LNCaP clone FGC (cell line): Measurements from ENCODE around the gene HSPG2.

Experiments
- DNase-seq: peaks from one replicate; pipeline ENCODE4 v3.0.0-alpha.2; 2011; ENCODE audit warnings: low read depth
- H3K4me3 ChIP-seq: 2 replicates; pipeline ENCODE4 v1.5.1; 2011; ENCODE audit warnings: mild to moderate bottlenecking, low read depth, low read length, control low read depth
- TF ChIP-seq, protein P1 (sequence below): IDR thresholded peaks from 2 replicates; pipeline ENCODE4 v1.5.1; 2012; ENCODE audit warnings: mild to moderate bottlenecking; ENCODE audit not compliant: control insufficient read depth, insufficient read depth; ENCODE audit errors: extremely low read depth

Gene HSPG2

DNA sequence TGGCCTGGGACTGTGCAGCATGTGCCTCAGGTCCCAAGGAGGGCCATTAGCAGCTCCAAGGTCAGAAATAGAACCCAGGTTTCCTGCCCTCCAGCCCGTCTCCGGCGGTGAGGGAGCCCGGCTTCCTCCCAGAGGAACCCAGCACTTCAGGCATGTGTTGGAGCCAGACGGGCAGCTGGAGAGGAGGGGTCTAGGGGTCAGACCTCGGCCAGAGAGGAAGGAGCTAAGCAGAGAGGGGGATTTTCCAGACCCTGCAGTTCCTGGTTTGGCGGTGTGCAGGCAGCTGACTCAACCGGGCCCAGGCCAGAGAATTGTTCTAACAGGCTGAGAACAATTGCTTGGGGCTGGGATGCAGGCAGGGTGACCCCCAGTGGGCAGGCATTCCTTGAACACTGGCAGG, 37.1 kb downstream of the HSPG2 start:
- TF ChIP-seq, protein P1, sequence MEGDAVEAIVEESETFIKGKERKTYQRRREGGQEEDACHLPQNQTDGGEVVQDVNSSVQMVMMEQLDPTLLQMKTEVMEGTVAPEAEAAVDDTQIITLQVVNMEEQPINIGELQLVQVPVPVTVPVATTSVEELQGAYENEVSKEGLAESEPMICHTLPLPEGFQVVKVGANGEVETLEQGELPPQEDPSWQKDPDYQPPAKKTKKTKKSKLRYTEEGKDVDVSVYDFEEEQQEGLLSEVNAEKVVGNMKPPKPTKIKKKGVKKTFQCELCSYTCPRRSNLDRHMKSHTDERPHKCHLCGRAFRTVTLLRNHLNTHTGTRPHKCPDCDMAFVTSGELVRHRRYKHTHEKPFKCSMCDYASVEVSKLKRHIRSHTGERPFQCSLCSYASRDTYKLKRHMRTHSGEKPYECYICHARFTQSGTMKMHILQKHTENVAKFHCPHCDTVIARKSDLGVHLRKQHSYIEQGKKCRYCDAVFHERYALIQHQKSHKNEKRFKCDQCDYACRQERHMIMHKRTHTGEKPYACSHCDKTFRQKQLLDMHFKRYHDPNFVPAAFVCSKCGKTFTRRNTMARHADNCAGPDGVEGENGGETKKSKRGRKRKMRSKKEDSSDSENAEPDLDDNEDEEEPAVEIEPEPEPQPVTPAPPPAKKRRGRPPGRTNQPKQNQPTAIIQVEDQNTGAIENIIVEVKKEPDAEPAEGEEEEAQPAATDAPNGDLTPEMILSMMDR: no peak
- H3K4me3 ChIP-seq: no peak overlapping the region
- no peak for DNase-seq

DNA sequence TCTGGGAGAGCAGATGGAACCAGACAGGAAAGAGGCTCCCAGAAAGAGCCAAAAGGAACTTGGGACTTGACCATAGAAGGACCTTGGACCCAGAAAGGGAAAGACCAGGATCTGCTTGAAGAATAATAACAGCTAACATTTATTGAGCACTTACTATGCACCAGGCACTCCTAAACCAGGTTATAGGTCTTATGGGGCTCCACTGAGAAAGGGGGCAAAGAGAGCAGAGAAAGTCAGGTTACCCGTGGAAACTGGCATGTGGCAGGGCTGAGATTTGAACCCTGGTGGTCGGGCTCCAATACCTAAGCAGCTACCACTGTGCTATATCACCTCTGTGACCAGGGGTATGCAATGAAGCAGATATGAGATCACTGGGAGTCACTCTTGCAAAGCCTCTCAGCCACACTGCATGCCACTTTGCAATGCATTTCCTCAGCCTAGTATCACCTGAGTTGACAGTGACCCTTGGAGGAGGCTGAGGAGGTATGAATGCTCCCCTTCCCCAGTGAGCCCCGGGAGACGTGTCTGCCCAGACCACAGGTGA, 37.8 kb downstream of the HSPG2 start:
- H3K4me3 ChIP-seq: no peak overlapping the region
- TF ChIP-seq, protein P1: no peak
- DNase-seq: no peak

DNA sequence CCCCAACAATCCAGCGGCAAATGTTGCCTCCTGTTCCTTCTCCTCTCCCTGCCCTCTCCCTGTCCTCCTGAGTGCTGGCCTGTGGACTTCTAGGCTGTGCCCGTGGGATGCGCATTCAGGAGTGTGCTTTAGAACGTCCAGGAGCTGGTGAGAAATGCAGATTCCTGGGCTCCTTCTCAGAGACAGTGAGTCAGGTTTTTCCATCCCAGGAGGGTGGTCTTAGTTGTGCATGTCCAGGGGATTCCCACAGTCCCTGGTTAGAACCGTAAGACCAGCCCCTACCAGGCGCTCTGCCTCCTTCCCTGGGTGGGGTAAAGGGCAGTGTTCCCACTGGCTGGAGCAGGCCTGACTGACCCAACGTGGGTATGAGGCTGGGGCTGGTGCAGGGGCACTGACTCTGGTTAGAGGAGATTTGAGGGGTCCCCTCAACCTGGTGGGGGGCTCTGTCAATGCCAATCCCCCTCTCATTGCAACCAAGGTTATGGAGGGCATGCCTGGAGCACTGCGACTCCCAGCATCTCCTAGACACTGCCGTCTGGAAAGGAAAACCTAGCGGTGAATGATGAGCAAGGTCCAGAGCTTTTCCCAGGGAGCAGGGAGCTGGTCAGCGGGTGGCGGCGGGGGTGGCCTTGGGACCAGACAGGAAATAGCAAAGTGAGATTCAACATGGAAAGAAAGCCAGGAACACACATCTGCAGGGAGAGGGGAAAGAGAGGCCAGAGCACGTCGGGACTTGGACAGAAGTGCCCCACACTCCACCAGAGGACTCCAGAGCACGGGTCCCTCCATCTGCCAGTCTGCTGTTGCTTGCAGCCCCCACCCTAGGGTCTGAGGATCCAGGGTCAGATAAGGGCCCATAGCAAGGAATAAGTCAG, 38.5 kb downstream of the HSPG2 start:
- TF ChIP-seq, protein P1: no peak
- H3K4me3 ChIP-seq: no peak overlapping the region
- no peak for DNase-seq

DNA sequence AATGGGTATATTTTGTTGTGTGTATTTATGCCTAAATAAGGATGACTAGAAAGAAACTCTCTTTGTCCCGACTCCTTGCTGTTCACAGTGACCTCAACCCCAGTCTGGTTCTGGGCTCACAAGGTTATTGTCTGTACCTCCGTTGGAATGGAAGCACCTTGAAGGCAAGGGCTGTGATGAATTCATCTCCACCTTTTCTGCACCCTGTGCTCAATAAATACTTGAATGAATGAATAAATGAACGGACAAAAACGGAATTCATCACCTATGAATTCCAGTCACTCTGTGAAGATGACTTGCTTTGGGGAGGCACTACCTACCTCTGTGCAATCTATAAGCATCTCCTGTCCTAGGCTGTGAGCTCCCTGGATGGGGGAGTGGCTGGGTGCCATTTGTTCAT, 39.3 kb downstream of the HSPG2 start:
- H3K4me3 ChIP-seq: no peak overlapping the region
- TF ChIP-seq, protein P1: no peak
- no peak for DNase-seq

DNA sequence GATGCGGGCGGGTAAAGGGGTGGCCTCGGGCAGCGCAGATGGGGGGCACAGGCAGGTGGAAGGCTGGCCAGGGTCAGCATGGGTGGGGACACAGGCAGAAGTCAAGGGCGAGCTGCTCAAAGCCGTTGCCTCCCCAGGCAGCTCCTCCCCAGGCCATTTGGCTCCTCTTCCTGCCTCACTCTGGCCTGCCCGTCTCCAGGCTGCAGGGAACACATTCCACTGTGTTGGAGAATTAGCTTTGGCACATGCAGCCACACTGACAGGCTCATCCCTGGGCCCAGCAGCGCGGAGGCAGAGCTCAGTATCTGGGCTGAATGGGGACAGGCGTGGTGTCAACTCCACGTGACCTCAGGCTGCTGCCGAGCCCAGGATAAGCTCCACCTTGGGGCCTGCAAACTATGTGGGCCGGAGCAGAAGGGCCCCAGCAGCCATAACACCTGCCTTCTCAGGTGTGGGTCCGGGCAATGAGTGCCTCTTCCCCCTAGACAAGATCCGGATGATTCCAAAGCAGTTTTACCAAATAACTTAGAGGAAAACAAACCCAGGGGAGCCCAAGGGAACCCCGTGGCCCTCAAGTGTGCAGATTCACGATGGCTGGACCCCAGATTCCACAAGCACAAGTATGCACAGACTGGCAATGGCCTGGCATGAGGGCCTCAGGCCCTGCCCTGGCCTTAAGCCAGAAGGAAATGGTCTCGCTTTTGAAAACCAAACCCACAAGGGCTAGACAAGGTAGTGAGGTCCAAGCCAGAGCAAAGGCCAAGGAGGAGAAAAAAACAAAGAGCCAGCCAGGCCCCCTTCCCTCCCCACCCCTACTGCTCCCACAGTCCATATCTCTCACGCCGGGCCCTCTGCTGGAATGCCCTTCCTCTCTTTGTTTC, 40.2 kb downstream of the HSPG2 start:
- H3K4me3 ChIP-seq: no peak overlapping the region
- DNase-seq: no peak
- TF ChIP-seq, protein P1: no peak

DNA sequence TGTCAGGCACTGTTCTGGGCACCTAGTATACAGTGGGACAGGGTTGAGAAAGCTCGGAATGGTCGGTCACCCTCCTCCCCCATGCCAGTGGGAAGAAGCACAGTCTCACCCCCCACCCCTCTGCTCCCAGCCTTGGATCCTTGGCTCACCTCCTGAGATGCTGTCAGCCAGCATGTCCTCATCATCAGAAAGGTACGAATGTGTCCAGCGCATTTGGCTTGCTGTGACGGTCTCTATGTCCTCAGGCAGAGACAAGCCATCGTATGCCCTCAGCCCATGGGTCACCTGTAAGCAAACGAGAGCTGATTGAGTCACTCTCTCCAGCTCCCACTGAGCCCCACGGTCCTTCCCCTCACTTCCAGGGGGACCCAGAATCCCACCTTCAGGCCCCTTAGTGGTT, 41.1 kb downstream of the HSPG2 start:
- DNase-seq: no peak
- no peak overlapping the region for H3K4me3 ChIP-seq
- TF ChIP-seq, protein P1: no peak
